H1 (cell line): ENCODE data around the gene DHCR7. TPM values are rescaled to one million over a fixed set of nuclear protein-coding genes. Genes with fewer than 3 reads are reported as not detected.

Experiments
- CTCF ChIA-PET: fragments of 300-600 bp; sonication (Branson Sonifier 250); formaldehyde crosslinking; loops from one replicate; lab custom pipeline; 2021; ENCODE audit not compliant: partially characterized antibody; lab: Charles Lee
- POLR2A ChIA-PET: fragments of 300-600 bp; sonication (Branson Sonifier 250); formaldehyde crosslinking; loops from one replicate; lab custom pipeline; 2021; ENCODE audit warnings: inconsistent platforms; ENCODE audit not compliant: partially characterized antibody; lab: Charles Lee
- DNase-seq, 2 experiments: peaks; one replicate each; pipeline versions ENCODE4 v3.0.0 to v3.0.0-alpha.2; 2010 to 2022; ENCODE audit warnings: low spot score in 2 of 2, low read depth in 1 of 2, mixed read lengths in 1 of 2
- FAIRE-seq: peaks from 2 replicates; lab custom pipeline; 2011; peaks lifted over from hg19 to GRCh38; lab: Jason Lieb, UNC
- H2AFZ ChIP-seq: 2 replicates; pipeline ENCODE4 v1.8.1; 2012; ENCODE audit warnings: low read length, inconsistent platforms
- H2AK5ac ChIP-seq: 2 replicates; pipeline ENCODE4 v1.6.1; 2013; ENCODE audit warnings: low read depth, low read length
- H2BK120ac ChIP-seq: replicated peaks from 2 replicates; pipeline ENCODE3; 2013; ENCODE audit warnings: low read depth, low read length, inconsistent platforms
- H2BK12ac ChIP-seq: 2 replicates; pipeline ENCODE4 v1.6.1; 2013; ENCODE audit warnings: low read depth, low read length
- H2BK15ac ChIP-seq: 2 replicates; pipeline ENCODE4 v1.6.1; 2013; ENCODE audit warnings: low read length
- H2BK20ac ChIP-seq: 2 replicates; pipeline ENCODE4 v1.6.1; 2013; ENCODE audit warnings: low read length
- H2BK5ac ChIP-seq: 2 replicates; pipeline ENCODE4 v1.6.1; 2013; ENCODE audit warnings: low read depth, low read length
- H3K14ac ChIP-seq: 2 replicates; pipeline ENCODE4 v1.6.1; 2013; ENCODE audit warnings: inconsistent platforms; ENCODE audit not compliant: insufficient read length
- H3K18ac ChIP-seq: 2 replicates; pipeline ENCODE4 v1.6.1; 2013; ENCODE audit warnings: low read length; ENCODE audit errors: extremely low read depth
- H3K23ac ChIP-seq: 2 replicates; pipeline ENCODE4 v1.6.1; 2013; ENCODE audit warnings: inconsistent platforms; ENCODE audit not compliant: insufficient read length
- H3K23me2 ChIP-seq: 2 replicates; pipeline ENCODE4 v1.6.1; 2013; ENCODE audit warnings: low read depth, low read length
- H3K27ac ChIP-seq: 2 replicates; pipeline ENCODE4 v1.6.1; 2011; ENCODE audit warnings: low read depth, low read length, inconsistent platforms
- H3K27me3 ChIP-seq, 4 experiments: replicated peaks in 1 of 4; 1 replicate in 1 of 4; 2 replicates in 3 of 4; pipeline versions ENCODE4 v1.6.1 to v1.8.1; 2011 to 2013; ENCODE audit warnings: low read length in 3 of 4, mild to moderate bottlenecking in 3 of 4, inconsistent platforms in 2 of 4, mixed read lengths in 2 of 4, moderate library complexity in 1 of 4; ENCODE audit not compliant: control insufficient read depth in 3 of 4, insufficient read depth in 3 of 4; ENCODE audit errors: extremely low read depth in 1 of 4
- H3K36me3 ChIP-seq, 4 experiments: 2 replicates each; pipeline versions ENCODE4 v1.6.1 to v1.8.1; 2011 to 2013; ENCODE audit warnings: mild to moderate bottlenecking in 4 of 4, low read length in 3 of 4, moderate library complexity in 2 of 4, control low read depth in 1 of 4, inconsistent platforms in 1 of 4; ENCODE audit not compliant: insufficient read depth in 4 of 4, control insufficient read depth in 2 of 4
- H3K4ac ChIP-seq: replicated peaks from 2 replicates; pipeline ENCODE3; 2013; ENCODE audit warnings: low read length, low read depth, mixed read lengths, inconsistent platforms; ENCODE audit not compliant: insufficient read length
- H3K4me1 ChIP-seq, 4 experiments: replicated peaks in 1 of 4; 1 replicate in 1 of 4; 2 replicates in 3 of 4; pipeline versions ENCODE4 v1.6.1 to v1.8.1; 2011 to 2013; ENCODE audit warnings: low read length in 3 of 4, inconsistent platforms in 2 of 4, mixed read lengths in 1 of 4; ENCODE audit not compliant: insufficient read depth in 4 of 4, control insufficient read depth in 3 of 4
- H3K4me2 ChIP-seq, 2 experiments: 2 replicates each; pipeline versions ENCODE4 v1.6.1 to v1.8.1; 2011 to 2013; ENCODE audit warnings: low read depth in 2 of 2, low read length in 2 of 2, control low read depth in 1 of 2, inconsistent platforms in 1 of 2, mild to moderate bottlenecking in 1 of 2; ENCODE audit not compliant: insufficient read depth in 1 of 2
- H3K4me3 ChIP-seq, 4 experiments: fragments of 200-600, 300-600 bp in 1 of 4; sonication (generic), shearing (Covaris generic), sonication (Bioruptor Twin) in 1 of 4; 2 replicates each; pipeline versions ENCODE4 v1.5.1 to v1.8.1; 2011 to 2016; ENCODE audit warnings: low read length in 4 of 4, low read depth in 3 of 4, control low read depth in 2 of 4, inconsistent platforms in 2 of 4, mild to moderate bottlenecking in 2 of 4, mixed read lengths in 1 of 4, moderate library complexity in 1 of 4; ENCODE audit not compliant: insufficient read depth in 2 of 4; ENCODE audit errors: extremely low read depth in 1 of 4
- H3K56ac ChIP-seq: replicated peaks from 2 replicates; pipeline ENCODE3; 2013; ENCODE audit warnings: low read depth, mild to moderate bottlenecking, mixed read lengths, low read length, inconsistent platforms; ENCODE audit not compliant: insufficient read length
- H3K79me1 ChIP-seq: 2 replicates; pipeline ENCODE4 v1.6.1; 2013; ENCODE audit warnings: low read depth, low read length, control low read depth
- H3K79me2 ChIP-seq, 2 experiments: 2 replicates each; pipeline versions ENCODE4 v1.6.1 to v1.8.1; 2012 to 2013; ENCODE audit warnings: low read length in 2 of 2, mild to moderate bottlenecking in 2 of 2, inconsistent platforms in 1 of 2; ENCODE audit not compliant: insufficient read depth in 2 of 2, control insufficient read depth in 1 of 2
- H3K9ac ChIP-seq, 4 experiments: replicated peaks in 1 of 4; 1 replicate in 1 of 4; 2 replicates in 3 of 4; pipeline versions ENCODE4 v1.6.1 to v1.8.1; 2011 to 2013; ENCODE audit warnings: low read depth in 3 of 4, low read length in 3 of 4, control low read depth in 2 of 4, mild to moderate bottlenecking in 2 of 4, moderate library complexity in 2 of 4, inconsistent platforms in 1 of 4; ENCODE audit errors: extremely low read depth in 1 of 4
- H3K9me3 ChIP-seq, 2 experiments: 2 replicates each; pipeline versions ENCODE4 v1.6.1 to v1.8.1; 2012 to 2013; ENCODE audit warnings: mild to moderate bottlenecking in 2 of 2, moderate library complexity in 2 of 2, control low read depth in 1 of 2, inconsistent platforms in 1 of 2, low read depth in 1 of 2, low read length in 1 of 2, mixed read lengths in 1 of 2; ENCODE audit not compliant: insufficient read depth in 2 of 2
- H4K20me1 ChIP-seq, 2 experiments: replicated peaks in 1 of 2; 2 replicates each; pipeline versions ENCODE3 to v1.8.1; 2011 to 2013; ENCODE audit warnings: inconsistent platforms in 2 of 2, low read length in 2 of 2, mild to moderate bottlenecking in 1 of 2; ENCODE audit not compliant: insufficient read depth in 2 of 2, control insufficient read depth in 1 of 2
- H4K5ac ChIP-seq: 2 replicates; pipeline ENCODE4 v1.6.1; 2013; ENCODE audit warnings: low read length, low read depth, mixed read lengths, inconsistent platforms; ENCODE audit not compliant: insufficient read length
- H4K8ac ChIP-seq: 2 replicates; pipeline ENCODE4 v1.8.0; 2013; ENCODE audit warnings: mild to moderate bottlenecking, moderate library complexity, low read length, inconsistent platforms; ENCODE audit not compliant: insufficient read depth; ENCODE audit errors: extremely low read depth
- H4K91ac ChIP-seq: replicated peaks from 2 replicates; pipeline ENCODE3; 2013; ENCODE audit warnings: low read length, mixed read lengths, inconsistent platforms; ENCODE audit not compliant: insufficient read length
- BACH1 ChIP-seq: IDR thresholded peaks from 2 replicates; pipeline ENCODE4 v1.6.1; 2012; ENCODE audit warnings: low read length, improper control_type of control experiment
- BCL11A ChIP-seq, 2 experiments: IDR thresholded peaks; one replicate each; pipeline ENCODE4 v1.6.1; 2011; ENCODE audit warnings: low read depth in 2 of 2, low read length in 2 of 2, mild to moderate bottlenecking in 2 of 2
- HDAC6 ChIP-seq: IDR thresholded peaks from one replicate; pipeline ENCODE4 v1.7.1; 2012; ENCODE audit warnings: low read depth, mild to moderate bottlenecking, inconsistent platforms, low read length, moderate library complexity
- SIRT6 ChIP-seq: IDR thresholded peaks from one replicate; pipeline ENCODE4 v1.7.1; 2012; ENCODE audit warnings: low read length, inconsistent platforms
- SRF ChIP-seq: IDR thresholded peaks from 2 replicates; pipeline ENCODE4 v1.6.1; 2011; ENCODE audit warnings: mild to moderate bottlenecking, low read depth, low read length, moderate library complexity
- TCF12 ChIP-seq: IDR thresholded peaks from 2 replicates; pipeline ENCODE4 v1.6.1; 2011; ENCODE audit warnings: low read depth, mild to moderate bottlenecking, low read length
- TEAD4 ChIP-seq: IDR thresholded peaks from 2 replicates; pipeline ENCODE4 v1.6.1; 2012; ENCODE audit warnings: low read depth, low read length, inconsistent platforms, mixed read lengths
- WGBS, 2 experiments: shearing (Covaris generic) in 1 of 2; methylation state at CpG; one replicate each; pipeline versions ENCODE4 v1.1.6 to v1.1.7; 2013 to 2015; ENCODE audit warnings: low lambda C conversion rate in 2 of 2, mixed read lengths in 2 of 2, inconsistent platforms in 1 of 2, low coverage in 1 of 2, missing lambda C conversion rate in 1 of 2; ENCODE audit not compliant: insufficient replicate concordance in 2 of 2, insufficient coverage in 1 of 2, insufficient read length in 1 of 2; ENCODE audit errors: extremely low coverage in 1 of 2, missing lambda C conversion rate in 1 of 2; 5-methylcytosine and 5-hydroxymethylcytosine counted together
- polyA plus RNA-seq, 7 experiments: library from polyadenylated mRNA; depleted of rRNA in 3 of 7; stranded (reverse) in 5 of 7; unstranded in 2 of 7; fragments of >200 nt in 5 of 7; fragments of 200-250 nt in 2 of 7; gene quantifications; 1 replicate in 5 of 7; 2 replicates in 1 of 7; 4 replicates in 1 of 7; pipeline versions ENCODE4 v1.2.1 to v1.2.3, GENCODE V29; 2011 to 2013; ENCODE audit warnings: missing spikeins in 2 of 7, mixed read lengths in 2 of 7
- total RNA-seq: library from RNA; stranded (reverse); fragmentation: NEBNext Ultra II Directional; extraction: Animal tissue kit (Norgen Biotek cat#: 25700); gene quantifications from 2 replicates; pipeline ENCODE4 v1.2.1, GENCODE V29; 2021

The DHCR7 gene
- total and polyA plus RNA-seq, 2 of the 8 experiments (the other 6 are each of a cell fraction or from before 2014, with no cell fraction given), result 144 to 157 TPM

- H3K79me1 ChIP-seq, result peaks cover 16% of the 10 kb centered on the region
- peaks cover 0 to 53% of the 10 kb centered on the region in 2 experiments; a peak in 3 of 4 replicates for H3K79me2 ChIP-seq
- H2BK120ac ChIP-seq, result no peak overlapping the region
- H3K4ac ChIP-seq, result no peak overlapping the region
- POLR2A ChIA-PET, result interaction anchor here (1.5 to 2.2 kb wide), 2 partner anchors 9 to 13 kb away, joined by 3 to 5 read pairs; no protein-coding TSS in a partner anchor
- H3K36me3 ChIP-seq, result peaks cover 27 to 62% (median 43%) of the 10 kb centered on the region in 4 experiments
- no peak overlapping the region for H2BK20ac ChIP-seq
- no peak overlapping the region for H3K9ac ChIP-seq
- no peak overlapping the region for H2AFZ ChIP-seq
- H3K4me2 ChIP-seq, result peak overlapping the region; percentile 75; a peak in 2 of 4 replicates
- H3K23me2 ChIP-seq, result peaks cover 14% of the 10 kb centered on the region
- H3K23ac ChIP-seq, result no peak overlapping the region
- no peak overlapping the region for H3K4me3 ChIP-seq
- TF ChIP-seq SRF, result no peak
- TF ChIP-seq SIRT6, result no peak
- no peak for TF ChIP-seq TEAD4
- TF ChIP-seq BCL11A (IDR thresholded peaks at IDR 0.05; ENCODE audit: low read depth in 2 of 2, low read length in 2 of 2), result no peak
- no peak for TF ChIP-seq HDAC6
- no peak for TF ChIP-seq BACH1
- no peak for TF ChIP-seq TCF12
- no peak overlapping the region for H3K14ac ChIP-seq
- FAIRE-seq, result no peak
- WGBS, 2 experiments, result 100% methylated on average over 1 of the region's 1 CpG; no CpG with 5 or more reads in 1 of the 2 experiments
- no peak overlapping the region for H4K91ac ChIP-seq
- H4K5ac ChIP-seq, result no peak overlapping the region
- no peak overlapping the region for H3K56ac ChIP-seq
- H3K4me1 ChIP-seq, result peaks cover 0 to 11% (median 2%) of the 10 kb centered on the region in 4 experiments; a peak in 3 of 7 replicates
- CTCF ChIA-PET, result interaction anchor here (0.6 to 1.5 kb wide), 5 partner anchors 8 to 615 kb away, joined by 3 to 6 read pairs (median 4); no protein-coding TSS in a partner anchor
- H3K18ac ChIP-seq, result no peak overlapping the region
- H3K27ac ChIP-seq, result no peak overlapping the region
- H4K20me1 ChIP-seq, result peaks cover 5 to 20% of the 10 kb centered on the region in 2 experiments
- no peak overlapping the region for H2BK15ac ChIP-seq
- no peaks in the 10 kb centered on the region for H3K9me3 ChIP-seq
- H2AK5ac ChIP-seq, result no peak overlapping the region
- no peak overlapping the region for H2BK12ac ChIP-seq
- no peak for DNase-seq
- H4K8ac ChIP-seq, result no peak overlapping the region
- H3K27me3 ChIP-seq, result no peaks in the 10 kb centered on the region
- H2BK5ac ChIP-seq, result no peak overlapping the region
Measured at GRCh38 chr11:71446150-71446549, 2.0 kb downstream of the DHCR7 start.
